Cardiac muscle cell (in vitro differentiated cells and primary cell): ENCODE results near the gene MTTP. TPM values are rescaled to one million over a fixed set of nuclear protein-coding genes. Genes with fewer than 3 reads are reported as not detected.

ENCODE experiments used
- DNase-seq, 2 donors: peaks; one replicate each; pipeline versions ENCODE4 v3.0.0 to v3.0.0-alpha.2; 2010 to 2017; ENCODE audit warnings: low read depth in 1 of 2, low spot score in 1 of 2
- H3K27ac ChIP-seq: fragments of 200-600 bp; sonication (generic); 2 replicates; pipeline ENCODE4 v1.5.1; 2016
- H3K27me3 ChIP-seq: fragments of 200-600 bp; sonication (generic); 2 replicates; pipeline ENCODE4 v1.6.0; 2016; ENCODE audit warnings: control low read depth
- H3K36me3 ChIP-seq: fragments of 200-600 bp; sonication (generic); 2 replicates; pipeline ENCODE4 v1.5.1; 2016; ENCODE audit warnings: control low read depth
- H3K4me1 ChIP-seq: fragments of 200-600 bp; sonication (generic); 2 replicates; pipeline ENCODE4 v1.8.1; 2017; ENCODE audit warnings: low read depth, mild to moderate bottlenecking, mixed run types
- H3K4me3 ChIP-seq: fragments of 200-600 bp; sonication (generic); 2 replicates; pipeline ENCODE4 v1.5.1; 2016; ENCODE audit warnings: mild to moderate bottlenecking
- H3K9me3 ChIP-seq: fragments of 200-600 bp; sonication (generic); 2 replicates; pipeline ENCODE4 v1.5.1; 2017; ENCODE audit warnings: low read depth, mild to moderate bottlenecking, control low read depth
- polyA plus RNA-seq: library from polyadenylated mRNA; unstranded; fragments of >200 nt; fragmentation: Nextera tagmentation; extraction: Ambion mirVana; gene quantifications from 2 replicates; pipeline ENCODE4 v1.2.1, GENCODE V29; 2016
- total RNA-seq: library from RNA; depleted of rRNA; stranded (reverse); fragments of >200 nt; gene quantifications from 2 replicates; pipeline ENCODE4 v1.2.3, GENCODE V29; 2016
- TF ChIP-seq, protein P1 (sequence below): IDR thresholded peaks from 2 replicates; pipeline ENCODE4 v1.5.1; 2012; ENCODE audit warnings: low read depth, mild to moderate bottlenecking, low read length

Gene MTTP
- total and polyA plus RNA-seq, 2 experiments from 2014 or later, result 0.69 to 2.1 TPM

DNA sequence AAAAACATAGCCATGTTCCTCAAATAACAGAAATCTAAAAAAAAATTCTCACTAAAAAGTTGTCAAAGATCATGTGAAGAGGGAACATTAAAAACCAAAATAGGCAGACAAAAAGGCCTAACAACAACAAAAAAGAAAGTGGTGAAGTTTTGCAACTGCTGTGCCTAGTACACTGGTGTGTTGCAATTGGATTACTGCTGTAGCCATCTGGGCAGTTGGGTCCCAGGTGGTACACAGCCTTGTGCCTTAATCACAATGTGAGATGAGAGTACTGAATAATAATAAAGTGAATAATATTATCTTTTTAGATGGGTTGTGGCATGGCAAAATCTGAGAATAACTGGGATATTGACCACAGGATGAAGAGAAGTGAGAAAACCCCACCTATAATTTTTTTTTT lies 71.0 kb downstream of the MTTP start:
- no peaks in the 10 kb centered on the region for H3K27me3 ChIP-seq
- H3K4me3 ChIP-seq, result no peak overlapping the region
- H3K36me3 ChIP-seq, result no peaks in the 10 kb centered on the region
- H3K4me1 ChIP-seq, result peaks cover 39% of the 10 kb centered on the region
- DNase-seq, result no peak
- no peak overlapping the region for H3K27ac ChIP-seq
- H3K9me3 ChIP-seq, result no peaks in the 10 kb centered on the region
- TF ChIP-seq, protein P1, sequence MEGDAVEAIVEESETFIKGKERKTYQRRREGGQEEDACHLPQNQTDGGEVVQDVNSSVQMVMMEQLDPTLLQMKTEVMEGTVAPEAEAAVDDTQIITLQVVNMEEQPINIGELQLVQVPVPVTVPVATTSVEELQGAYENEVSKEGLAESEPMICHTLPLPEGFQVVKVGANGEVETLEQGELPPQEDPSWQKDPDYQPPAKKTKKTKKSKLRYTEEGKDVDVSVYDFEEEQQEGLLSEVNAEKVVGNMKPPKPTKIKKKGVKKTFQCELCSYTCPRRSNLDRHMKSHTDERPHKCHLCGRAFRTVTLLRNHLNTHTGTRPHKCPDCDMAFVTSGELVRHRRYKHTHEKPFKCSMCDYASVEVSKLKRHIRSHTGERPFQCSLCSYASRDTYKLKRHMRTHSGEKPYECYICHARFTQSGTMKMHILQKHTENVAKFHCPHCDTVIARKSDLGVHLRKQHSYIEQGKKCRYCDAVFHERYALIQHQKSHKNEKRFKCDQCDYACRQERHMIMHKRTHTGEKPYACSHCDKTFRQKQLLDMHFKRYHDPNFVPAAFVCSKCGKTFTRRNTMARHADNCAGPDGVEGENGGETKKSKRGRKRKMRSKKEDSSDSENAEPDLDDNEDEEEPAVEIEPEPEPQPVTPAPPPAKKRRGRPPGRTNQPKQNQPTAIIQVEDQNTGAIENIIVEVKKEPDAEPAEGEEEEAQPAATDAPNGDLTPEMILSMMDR, result no peak

DNA sequence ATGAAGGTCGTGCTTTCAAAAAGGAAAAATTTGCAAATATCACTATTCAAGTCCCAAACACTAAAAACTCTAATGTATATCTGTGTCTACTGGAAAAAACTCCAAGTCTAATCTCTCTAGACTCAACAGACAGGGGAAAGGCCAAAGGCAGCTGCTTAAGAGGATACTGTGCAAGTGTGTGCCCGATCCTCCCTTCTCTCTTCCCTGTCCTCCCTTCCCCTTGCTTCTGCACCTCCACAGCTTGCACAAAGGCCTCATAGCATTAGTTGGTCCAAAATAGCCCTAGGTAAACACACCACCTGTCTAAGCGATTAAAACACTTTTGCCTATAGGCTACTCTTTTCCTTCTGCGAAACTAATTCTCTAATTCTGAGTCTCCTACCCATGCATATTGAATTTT lies 72.4 kb downstream of the MTTP start:
- Histone ChIP-seq H3K4me1 (peaks cover 39% of the 10 kb centered on the region), H3K27ac (no peak overlapping the region), H3K36me3 (no peaks in the 10 kb centered on the region), H3K27me3 (no peaks in the 10 kb centered on the region), H3K4me3 (no peak overlapping the region), H3K9me3 (no peaks in the 10 kb centered on the region)
- no peak for DNase-seq
- TF ChIP-seq, protein P1, result no peak

DNA sequence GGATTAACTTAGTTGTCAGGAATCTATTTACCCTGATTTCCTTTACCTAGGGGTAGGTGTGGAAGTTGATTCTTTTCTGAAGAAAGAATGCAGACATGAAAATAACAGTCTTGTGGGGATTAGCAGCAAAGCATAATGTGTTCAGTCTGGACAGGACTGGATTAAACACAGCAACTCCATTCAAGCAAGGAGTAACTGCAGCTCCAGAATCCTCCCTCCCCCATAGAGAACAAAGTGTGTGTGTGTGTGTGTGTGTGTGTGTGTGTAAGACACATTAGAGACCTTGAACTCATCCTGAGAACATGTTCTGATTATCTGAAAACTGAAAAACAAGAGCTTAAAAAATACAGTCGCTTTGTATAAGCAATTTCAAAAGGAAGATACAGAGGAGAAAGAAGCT lies 73.7 kb downstream of the MTTP start:
- peak overlapping the region; percentile 24 for H3K27ac ChIP-seq
- DNase-seq, result no peak
- no peaks in the 10 kb centered on the region for H3K27me3 ChIP-seq
- no peak overlapping the region for H3K4me3 ChIP-seq
- peaks cover 35% of the 10 kb centered on the region for H3K4me1 ChIP-seq
- no peaks in the 10 kb centered on the region for H3K36me3 ChIP-seq
- H3K9me3 ChIP-seq, result no peaks in the 10 kb centered on the region
- TF ChIP-seq, protein P1, result no peak

DNA sequence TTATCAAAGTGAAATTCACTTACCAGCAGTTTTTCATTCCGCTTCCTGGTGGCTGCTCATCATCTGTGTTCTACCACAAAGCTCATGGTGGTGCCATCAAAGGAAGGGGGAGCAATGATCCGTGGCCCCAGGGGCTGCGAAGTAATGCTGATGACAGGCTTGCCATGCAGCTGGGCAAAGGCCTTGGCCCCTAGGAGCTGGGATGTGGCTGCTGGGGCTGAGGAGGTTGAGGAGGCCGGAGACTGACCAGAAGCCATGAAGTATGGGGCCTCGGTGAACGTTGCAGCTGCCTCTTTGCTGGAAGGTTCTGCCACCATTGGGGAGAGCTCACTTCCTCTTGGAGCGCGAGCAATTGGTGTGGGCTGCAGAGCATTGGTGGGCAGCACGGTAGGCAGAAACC lies 74.6 kb downstream of the MTTP start:
- DNase-seq, result no peak
- H3K36me3 ChIP-seq, result no peaks in the 10 kb centered on the region
- no peaks in the 10 kb centered on the region for H3K9me3 ChIP-seq
- no peak overlapping the region for H3K4me3 ChIP-seq
- H3K27ac ChIP-seq, result no peak overlapping the region
- peaks cover 29% of the 10 kb centered on the region for H3K4me1 ChIP-seq
- no peaks in the 10 kb centered on the region for H3K27me3 ChIP-seq
- TF ChIP-seq, protein P1, result no peak

DNA sequence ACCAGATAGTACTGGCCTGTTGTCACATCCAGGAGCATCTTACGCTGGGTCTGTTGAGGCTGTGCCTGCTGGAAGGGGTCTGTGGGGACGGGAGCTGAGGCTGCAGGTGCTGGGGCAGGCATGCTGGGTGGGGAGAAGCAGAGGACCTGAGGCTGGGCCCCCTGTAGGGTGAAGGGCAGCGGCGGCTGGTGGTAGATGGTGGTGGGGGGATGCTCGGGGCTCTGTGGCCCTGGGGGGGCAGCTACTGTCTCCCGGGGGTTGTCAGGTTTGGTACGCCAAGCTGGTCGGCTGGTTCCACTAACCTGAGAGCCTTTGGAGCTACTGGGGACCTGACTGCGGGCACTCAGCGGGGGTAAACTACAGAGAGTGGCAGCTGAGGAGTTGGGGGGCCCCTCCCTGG lies 75.2 kb downstream of the MTTP start:
- no peaks in the 10 kb centered on the region for H3K9me3 ChIP-seq
- H3K4me3 ChIP-seq, result no peak overlapping the region
- H3K27me3 ChIP-seq, result no peaks in the 10 kb centered on the region
- H3K4me1 ChIP-seq, result peaks cover 24% of the 10 kb centered on the region
- TF ChIP-seq, protein P1, result no peak
- H3K36me3 ChIP-seq, result no peaks in the 10 kb centered on the region
- DNase-seq, result no peak
- no peak overlapping the region for H3K27ac ChIP-seq
